DND-41 (cell line): ENCODE measurements around the gene FGF12.
A peak's percentile ranks its signal among the peaks of the same experiment; 100 is the strongest.

Experiments
- ATAC-seq: fragments of 200-7000 bp; cut with Tn5 transposase; 3 replicates; pipeline ENCODE4 v1.9.1; 2021; ENCODE audit warnings: low read depth; ENCODE audit not compliant: insufficient read depth
- DNase-seq: peaks from one replicate; pipeline ENCODE4 v3.0.0-alpha.2; 2020
- H2AFZ ChIP-seq: 2 replicates; pipeline ENCODE4 v1.6.0; 2012; ENCODE audit warnings: low read depth, low read length
- H3K27ac ChIP-seq: 2 replicates; pipeline ENCODE4 v1.5.1; 2012; ENCODE audit warnings: low read length, inconsistent platforms
- H3K27me3 ChIP-seq: fragments of 200-600 bp; sonication (generic); 2 replicates; pipeline ENCODE4 v1.6.0; 2012; ENCODE audit warnings: low read length, mild to moderate bottlenecking, inconsistent platforms; ENCODE audit not compliant: insufficient read depth, poor library complexity
- H3K36me3 ChIP-seq: 2 replicates; pipeline ENCODE4 v1.5.1; 2012; ENCODE audit warnings: low read length, inconsistent platforms; ENCODE audit not compliant: insufficient read depth
- H3K4me1 ChIP-seq: 2 replicates; pipeline ENCODE4 v1.5.1; 2012; ENCODE audit warnings: mild to moderate bottlenecking, low read length; ENCODE audit not compliant: insufficient read depth
- H3K4me2 ChIP-seq: 2 replicates; pipeline ENCODE4 v1.6.0; 2012; ENCODE audit warnings: mild to moderate bottlenecking, moderate library complexity, low read length, inconsistent platforms; ENCODE audit not compliant: insufficient read depth
- H3K4me3 ChIP-seq, 2 experiments: fragments of 200-600 bp in 1 of 2; shearing (Covaris generic) in 1 of 2; 2 replicates each; pipeline ENCODE4 v1.5.1; 2012 to 2016; ENCODE audit warnings: inconsistent platforms in 2 of 2, low read length in 2 of 2, mild to moderate bottlenecking in 2 of 2, low read depth in 1 of 2, moderate library complexity in 1 of 2
- H3K79me2 ChIP-seq: 2 replicates; pipeline ENCODE4 v1.6.0; 2012; ENCODE audit warnings: low read length, inconsistent platforms; ENCODE audit not compliant: insufficient read depth
- H3K9ac ChIP-seq: 2 replicates; pipeline ENCODE4 v1.6.0; 2012; ENCODE audit warnings: low read depth, mild to moderate bottlenecking, inconsistent platforms, low read length, moderate library complexity
- H3K9me3 ChIP-seq: 2 replicates; pipeline ENCODE4 v1.5.1; 2012; ENCODE audit warnings: low read length, moderate library complexity, mild to moderate bottlenecking, inconsistent platforms; ENCODE audit not compliant: insufficient read depth, severe bottlenecking
- H4K20me1 ChIP-seq: 2 replicates; pipeline ENCODE4 v1.6.0; 2012; ENCODE audit warnings: low read length; ENCODE audit not compliant: insufficient read depth
- CTCF ChIP-seq: IDR thresholded peaks from 2 replicates; pipeline ENCODE4 v1.5.1; 2012; ENCODE audit warnings: borderline replicate concordance, low read length, moderate library complexity, mild to moderate bottlenecking; ENCODE audit not compliant: poor library complexity, severe bottlenecking; ENCODE audit errors: extremely low read depth
- EZH2 ChIP-seq: IDR thresholded peaks from 3 replicates; pipeline ENCODE4 v1.6.1; 2012; ENCODE audit warnings: borderline replicate concordance, low read depth, mild to moderate bottlenecking, moderate library complexity, low read length, inconsistent platforms; ENCODE audit not compliant: severe bottlenecking

Gene FGF12

GRCh38 chr3:192433704-192434103 is 293.6 kb downstream of the FGF12 start:
- Histone ChIP-seq H3K36me3 (no peaks in the 10 kb centered on the region), H4K20me1 (no peaks in the 10 kb centered on the region), H3K9ac (no peak overlapping the region), H3K27ac (no peak overlapping the region), H3K4me1 (no peaks in the 10 kb centered on the region), H3K4me2 (no peak overlapping the region), H3K27me3 (no peaks in the 10 kb centered on the region), H3K9me3 (no peaks in the 10 kb centered on the region), H3K4me3 (no peak overlapping the region), H3K79me2 (no peaks in the 10 kb centered on the region), H2AFZ (no peak overlapping the region)
- DNase-seq (no peak), ATAC-seq (no peak)
- TF ChIP-seq EZH2 (no peak), CTCF (no peak)

GRCh38 chr3:192422997-192423342 is 304.4 kb downstream of the FGF12 start:
- no peak for ATAC-seq

GRCh38 chr3:192422321-192422996 is 304.9 kb downstream of the FGF12 start:
- DNase-seq (no peak), ATAC-seq (no peak)

More at GRCh38 chr3:192422997-192423342, 304.4 kb downstream of the FGF12 start:
- Histone ChIP-seq H3K4me2 (no peak overlapping the region), H3K36me3 (no peaks in the 10 kb centered on the region), H3K9ac (no peak overlapping the region), H3K79me2 (no peaks in the 10 kb centered on the region), H3K4me3 (no peak overlapping the region), H3K27ac (no peak overlapping the region), H3K9me3 (no peaks in the 10 kb centered on the region), H3K4me1 (no peaks in the 10 kb centered on the region), H4K20me1 (no peaks in the 10 kb centered on the region), H3K27me3 (no peaks in the 10 kb centered on the region), H2AFZ (no peak overlapping the region)
- TF ChIP-seq EZH2 (no peak), CTCF (peak; percentile 8)
- DNase-seq, result no peak

More at GRCh38 chr3:192422321-192422996, 304.9 kb downstream of the FGF12 start:
- no peak overlapping the region for H3K9ac ChIP-seq
- H3K9me3 ChIP-seq, result no peaks in the 10 kb centered on the region
- no peaks in the 10 kb centered on the region for H3K27me3 ChIP-seq
- H2AFZ ChIP-seq, result no peak overlapping the region
- H3K79me2 ChIP-seq, result no peaks in the 10 kb centered on the region
- no peak overlapping the region for H3K4me2 ChIP-seq
- no peaks in the 10 kb centered on the region for H3K36me3 ChIP-seq
- H4K20me1 ChIP-seq, result no peaks in the 10 kb centered on the region
- no peaks in the 10 kb centered on the region for H3K4me1 ChIP-seq
- no peak for TF ChIP-seq CTCF
- no peak for TF ChIP-seq EZH2
- H3K4me3 ChIP-seq, result no peak overlapping the region
- no peak overlapping the region for H3K27ac ChIP-seq
